ENCODE measurements around the gene STAT2.

GRCh38 chr12:56304872-56305590, 54.9 kb downstream of the STAT2 start:
- TF ChIP-seq CTCF (IDR thresholded peaks at IDR 0.05) (no peak), POLR2A (IDR thresholded peaks at IDR 0.05) (no peak)

Data from right lobe of liver (tissue), 4 donors.